Measurements from ENCODE around the gene ANKRD33B. TPM values are rescaled to one million over a fixed set of nuclear protein-coding genes. Genes with fewer than 3 reads are reported as not detected.

The ANKRD33B gene
- polyA plus RNA-seq, 1 donor (not counting 4 experiments of a cell fraction or from before 2014, with no cell fraction given): 1.9 TPM

DNA sequence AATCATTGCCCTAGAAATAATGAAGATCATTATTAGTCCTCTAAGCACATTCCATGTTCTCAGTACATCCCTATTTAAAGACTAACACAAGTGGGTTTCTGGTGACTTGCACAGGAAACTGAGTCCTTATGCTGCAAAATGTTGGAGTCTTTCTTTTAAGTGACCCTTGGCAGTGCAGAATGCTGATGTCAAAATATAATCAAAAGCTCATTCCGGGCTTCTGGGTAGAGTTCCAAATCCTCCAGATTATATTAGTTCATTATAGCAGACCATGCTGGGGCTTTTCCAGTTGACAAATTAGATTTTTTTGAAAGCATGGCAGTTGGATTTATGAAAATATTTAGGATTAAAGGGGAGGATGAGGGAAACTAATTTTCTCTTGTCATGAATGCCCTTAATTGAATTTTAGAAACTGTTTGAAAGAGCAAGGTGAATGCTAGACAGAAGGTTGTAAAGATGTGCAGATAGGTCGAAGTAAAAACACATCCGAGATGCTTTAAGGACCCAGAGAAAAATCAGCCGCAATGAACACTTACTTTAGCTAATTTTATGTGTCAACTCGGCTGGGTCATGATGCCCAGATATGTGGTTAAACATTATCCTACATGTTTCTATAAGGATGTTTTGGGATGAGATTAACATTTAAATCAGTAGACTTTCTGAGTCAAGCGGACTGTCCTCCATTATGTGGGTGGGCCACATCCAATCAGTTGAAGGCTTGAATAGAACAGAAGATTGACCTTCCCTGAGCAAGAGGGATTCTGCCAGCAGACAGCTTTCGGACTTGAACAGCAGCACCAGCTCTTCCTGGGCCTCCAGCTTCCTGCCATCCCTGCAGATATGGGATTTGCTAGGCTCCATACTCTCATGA, 108.5 kb downstream of the ANKRD33B start:
- dilution Hi-C loops (cut with MboI; ENCODE audit: extremely low pct_ligation_motif_present, low sequenced_read_pairs): no loop called here
- Histone ChIP-seq H3K79me2 (ENCODE audit: control insufficient read depth, insufficient read depth, low read length) (no peaks in the 10 kb centered on the region), H3K9ac (ENCODE audit: control insufficient read depth, extremely low read depth, insufficient read depth, low read length) (no peak overlapping the region), H3K36me3 (ENCODE audit: control insufficient read depth in 2 of 2, extremely low read depth in 1 of 2, insufficient read depth in 2 of 2, low read length in 2 of 2) (no peaks in the 10 kb centered on the region), H4K20me1 (ENCODE audit: control insufficient read depth, extremely low read depth, insufficient read depth, low read length) (no peaks in the 10 kb centered on the region), H3K9me3 (ENCODE audit: control insufficient read depth, low read depth, low read length) (no peaks in the 10 kb centered on the region), H3K27me3 (ENCODE audit: control insufficient read depth, extremely low read depth, insufficient read depth, low read length) (no peaks in the 10 kb centered on the region), H3K4me3 (ENCODE audit: control insufficient read depth in 2 of 3, extremely low read depth in 1 of 3, insufficient read depth in 2 of 3, low read depth in 1 of 3, low read length in 3 of 3) (no peak overlapping the region), H3K4me2 (ENCODE audit: control insufficient read depth, extremely low read depth, insufficient read depth, low read depth, low read length) (no peak overlapping the region), H3K4me1 (ENCODE audit: control insufficient read depth, extremely low read depth, insufficient read depth, low read length) (no peaks in the 10 kb centered on the region), H3K27ac (ENCODE audit: control insufficient read depth, insufficient read depth, low read length) (no peak overlapping the region), H2AFZ (ENCODE audit: control insufficient read depth, low read length) (no peak overlapping the region), H3K9me1 (ENCODE audit: control insufficient read depth, extremely low read depth, insufficient read depth, low read length) (no peaks in the 10 kb centered on the region)
- TF ChIP-seq CTCF (optimal IDR thresholded peaks at IDR 0.05 in 1 of 3, IDR thresholded peaks at IDR 0.05 in 1 of 3, conservative IDR thresholded peaks at IDR 0.05 in 1 of 3; ENCODE audit: extremely low read depth in 1 of 3, insufficient read depth in 2 of 3, low read length in 3 of 3) (no peak), EZH2 (IDR thresholded peaks at IDR 0.05; ENCODE audit: low read length) (no peak)
- no peak for DNase-seq (ENCODE audit: low read depth, low spot score)
- no peak for FAIRE-seq

GRCh38 chr5:10673017-10673389, 109.1 kb downstream of the ANKRD33B start:
- H3K4me3 ChIP-seq (ENCODE audit: control insufficient read depth in 2 of 3, extremely low read depth in 1 of 3, insufficient read depth in 2 of 3, low read depth in 1 of 3, low read length in 3 of 3): no peak overlapping the region
- no peak overlapping the region for H2AFZ ChIP-seq (ENCODE audit: control insufficient read depth, low read length)
- H3K4me1 ChIP-seq (ENCODE audit: control insufficient read depth, extremely low read depth, insufficient read depth, low read length): no peaks in the 10 kb centered on the region
- H3K27me3 ChIP-seq (ENCODE audit: control insufficient read depth, extremely low read depth, insufficient read depth, low read length): no peaks in the 10 kb centered on the region
- no peaks in the 10 kb centered on the region for H4K20me1 ChIP-seq (ENCODE audit: control insufficient read depth, extremely low read depth, insufficient read depth, low read length)
- H3K9me3 ChIP-seq (ENCODE audit: control insufficient read depth, low read depth, low read length): no peaks in the 10 kb centered on the region
- H3K27ac ChIP-seq (ENCODE audit: control insufficient read depth, insufficient read depth, low read length): no peak overlapping the region
- H3K4me2 ChIP-seq (ENCODE audit: control insufficient read depth, extremely low read depth, insufficient read depth, low read depth, low read length): no peak overlapping the region
- FAIRE-seq (no peak), DNase-seq (ENCODE audit: low read depth, low spot score) (no peak)
- H3K9me1 ChIP-seq (ENCODE audit: control insufficient read depth, extremely low read depth, insufficient read depth, low read length): no peaks in the 10 kb centered on the region
- H3K36me3 ChIP-seq (ENCODE audit: control insufficient read depth in 2 of 2, extremely low read depth in 1 of 2, insufficient read depth in 2 of 2, low read length in 2 of 2): peaks cover under 1 to 3% of the 10 kb centered on the region in 2 experiments
- H3K79me2 ChIP-seq (ENCODE audit: control insufficient read depth, insufficient read depth, low read length): no peaks in the 10 kb centered on the region
- dilution Hi-C loops (cut with MboI; ENCODE audit: extremely low pct_ligation_motif_present, low sequenced_read_pairs): no loop called here
- no peak overlapping the region for H3K9ac ChIP-seq (ENCODE audit: control insufficient read depth, extremely low read depth, insufficient read depth, low read length)
- no peak for TF ChIP-seq CTCF (optimal IDR thresholded peaks at IDR 0.05 in 1 of 3, IDR thresholded peaks at IDR 0.05 in 1 of 3, conservative IDR thresholded peaks at IDR 0.05 in 1 of 3; ENCODE audit: extremely low read depth in 1 of 3, insufficient read depth in 2 of 3, low read length in 3 of 3)
- TF ChIP-seq EZH2 (IDR thresholded peaks at IDR 0.05; ENCODE audit: low read length): no peak

Data from keratinocyte (primary cell).